Skin epidermis (tissue), 12 donors: Measurements from ENCODE around the gene ANGPTL5.
"Not testable (repeated sequence)": the region's sequence is repeated elsewhere in the genome, so short reads cannot be mapped to it uniquely, and the experiment has no call there.

Experiments used
- H3K27ac ChIP-seq, 21 experiments: fragments of 200-600 bp; sonication (generic) in 11 of 21; one replicate each; pipeline ENCODE4 v1.5.0; 2020; ENCODE audit warnings: mild to moderate bottlenecking in 3 of 21, inconsistent platforms in 2 of 21, moderate library complexity in 2 of 21
- H3K4me3 ChIP-seq, 7 experiments: fragments of 200-600 bp; sonication (generic) in 2 of 7; one replicate each; pipeline ENCODE4 v1.5.0; 2020; ENCODE audit warnings: inconsistent platforms in 2 of 7, mild to moderate bottlenecking in 2 of 7, moderate library complexity in 1 of 7

The ANGPTL5 gene

GRCh38 chr11:101907815-101908214, 8.5 kb downstream of the ANGPTL5 start:
- H3K4me3 ChIP-seq = no peak overlapping the region

DNA sequence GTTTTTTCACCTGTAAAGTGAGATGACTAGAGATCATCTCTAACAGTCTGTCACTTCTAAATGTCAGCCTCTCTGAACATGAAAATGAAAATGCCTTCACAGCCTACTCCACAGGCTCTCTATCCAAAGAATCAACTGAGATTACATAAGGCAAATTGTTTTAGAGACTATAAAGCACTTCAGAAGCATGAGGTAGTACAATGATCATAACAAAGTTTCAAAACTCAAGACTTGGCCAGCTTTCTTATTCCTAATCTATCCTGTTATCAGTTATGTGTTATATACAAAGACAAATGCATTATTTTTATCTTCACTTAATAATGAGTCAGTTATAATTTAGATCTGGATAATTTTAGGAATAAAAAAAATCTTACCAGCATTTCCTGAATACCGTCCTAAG, 21.8 kb downstream of the ANGPTL5 start:
- no peak overlapping the region for H3K4me3 ChIP-seq
- no peak overlapping the region for H3K27ac ChIP-seq

More at GRCh38 chr11:101907815-101908214, 8.5 kb downstream of the ANGPTL5 start:
- H3K27ac ChIP-seq = no peak overlapping the region

- no peak overlapping the region for H3K27ac ChIP-seq
- no peak overlapping the region for H3K4me3 ChIP-seq
These were observed 26.6 kb downstream of the ANGPTL5 start for GRCh38 chr11:101889767-101890166.

DNA sequence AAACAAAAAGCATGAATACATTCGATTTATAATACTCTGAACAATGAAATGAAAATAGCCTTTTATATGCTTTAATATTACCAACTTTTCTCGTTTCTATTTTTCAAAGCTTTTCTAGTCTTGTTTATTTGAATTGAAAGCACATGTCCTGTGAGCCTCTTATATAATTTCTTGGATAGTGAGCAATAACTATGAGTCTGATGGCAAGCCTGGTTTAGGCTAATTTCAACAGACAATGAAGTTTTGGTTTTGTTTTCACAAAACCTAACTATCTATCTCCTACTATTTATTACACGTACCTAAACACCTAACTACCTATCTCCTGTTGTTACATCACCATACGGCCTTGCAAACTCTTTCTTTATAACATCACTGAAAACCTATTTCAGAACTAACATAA, 30.7 kb downstream of the ANGPTL5 start:
- H3K4me3 ChIP-seq = no peak overlapping the region
- peak overlapping the region in 5 of 21 experiments; percentile 13 to 72 (median 55) for H3K27ac ChIP-seq

- Histone ChIP-seq H3K4me3 (no peak overlapping the region), H3K27ac (no peak overlapping the region)
These were observed 34.7 kb downstream of the ANGPTL5 start for GRCh38 chr11:101881586-101881985.

DNA sequence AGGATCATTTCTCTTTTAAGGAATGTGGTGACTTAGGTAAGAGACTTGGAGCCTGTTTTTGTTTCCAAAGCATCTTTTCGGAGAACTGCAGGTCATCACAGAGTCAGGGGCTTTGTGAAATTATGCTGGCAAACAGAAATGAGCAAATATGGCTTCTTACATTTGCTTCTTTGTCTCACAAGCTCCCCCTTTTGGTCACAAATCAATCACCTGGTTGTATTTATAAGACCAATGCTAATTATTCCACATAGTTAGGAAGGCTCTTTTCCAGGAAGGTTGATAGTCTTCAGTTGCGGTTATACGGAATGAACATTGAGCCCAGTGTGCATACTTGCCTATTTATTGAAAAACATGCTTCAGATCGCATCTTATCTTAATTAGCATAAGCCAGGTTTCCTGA, 36.1 kb downstream of the ANGPTL5 start:
- H3K4me3 ChIP-seq = no peak overlapping the region

DNA sequence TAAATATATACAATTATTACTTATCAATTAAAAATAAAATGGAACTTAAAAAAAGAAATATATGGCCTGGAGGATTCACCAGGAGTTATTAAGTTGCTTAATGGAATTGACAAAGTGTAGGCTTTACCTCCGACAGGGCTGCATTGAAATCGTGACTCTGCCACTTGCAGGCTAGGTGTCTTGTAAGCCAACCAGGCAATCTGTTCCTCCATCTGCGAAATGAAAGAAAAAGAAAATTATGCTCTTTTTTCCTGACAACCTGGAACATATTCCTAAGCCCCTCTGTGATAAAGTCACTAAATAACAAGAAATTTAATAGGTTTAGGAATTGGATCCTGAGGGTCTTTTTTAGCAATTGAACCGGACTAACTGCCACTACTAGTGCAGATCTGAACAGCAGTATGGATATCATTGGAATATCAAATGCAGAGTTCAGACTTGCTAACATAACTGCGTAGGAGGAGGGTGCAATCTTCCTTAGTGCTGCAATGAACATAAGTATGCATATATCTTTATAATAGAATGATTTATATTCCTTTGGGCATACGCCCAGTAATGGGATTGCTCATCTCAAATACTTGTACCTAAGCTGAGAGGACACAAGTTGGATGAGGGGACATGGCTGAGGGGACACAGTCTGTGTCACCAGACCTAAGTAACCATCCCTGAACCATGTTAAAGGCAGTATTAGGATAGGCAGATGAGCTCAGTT, 44.0 kb downstream of the ANGPTL5 start:
- Histone ChIP-seq H3K4me3 (peak overlapping the region in 1 of 7 experiments; percentile 6), H3K27ac (no peak overlapping the region)

More for the DNA sequence above, 36.1 kb downstream of the ANGPTL5 start:
- H3K27ac ChIP-seq = no peak overlapping the region

- H3K27ac ChIP-seq = no peak overlapping the region
- no peak overlapping the region for H3K4me3 ChIP-seq
These were observed 45.8 kb downstream of the ANGPTL5 start for GRCh38 chr11:101870510-101870909.

GRCh38 chr11:101867951-101868350, 48.4 kb downstream of the ANGPTL5 start:
- no peak overlapping the region for H3K27ac ChIP-seq
- no peak overlapping the region for H3K4me3 ChIP-seq

- H3K4me3 ChIP-seq = no peak overlapping the region
- H3K27ac ChIP-seq = no peak overlapping the region
These were observed 49.5 kb downstream of the ANGPTL5 start for GRCh38 chr11:101866619-101867491.

GRCh38 chr11:101864098-101864497, 52.2 kb downstream of the ANGPTL5 start:
- no peak overlapping the region for H3K27ac ChIP-seq

GRCh38 chr11:101863361-101863760, 53.0 kb downstream of the ANGPTL5 start:
- no peak overlapping the region for H3K4me3 ChIP-seq
- peak overlapping the region in 2 of 21 experiments; percentile 9 to 59 for H3K27ac ChIP-seq

More at GRCh38 chr11:101864098-101864497, 52.2 kb downstream of the ANGPTL5 start:
- no peak overlapping the region for H3K4me3 ChIP-seq

DNA sequence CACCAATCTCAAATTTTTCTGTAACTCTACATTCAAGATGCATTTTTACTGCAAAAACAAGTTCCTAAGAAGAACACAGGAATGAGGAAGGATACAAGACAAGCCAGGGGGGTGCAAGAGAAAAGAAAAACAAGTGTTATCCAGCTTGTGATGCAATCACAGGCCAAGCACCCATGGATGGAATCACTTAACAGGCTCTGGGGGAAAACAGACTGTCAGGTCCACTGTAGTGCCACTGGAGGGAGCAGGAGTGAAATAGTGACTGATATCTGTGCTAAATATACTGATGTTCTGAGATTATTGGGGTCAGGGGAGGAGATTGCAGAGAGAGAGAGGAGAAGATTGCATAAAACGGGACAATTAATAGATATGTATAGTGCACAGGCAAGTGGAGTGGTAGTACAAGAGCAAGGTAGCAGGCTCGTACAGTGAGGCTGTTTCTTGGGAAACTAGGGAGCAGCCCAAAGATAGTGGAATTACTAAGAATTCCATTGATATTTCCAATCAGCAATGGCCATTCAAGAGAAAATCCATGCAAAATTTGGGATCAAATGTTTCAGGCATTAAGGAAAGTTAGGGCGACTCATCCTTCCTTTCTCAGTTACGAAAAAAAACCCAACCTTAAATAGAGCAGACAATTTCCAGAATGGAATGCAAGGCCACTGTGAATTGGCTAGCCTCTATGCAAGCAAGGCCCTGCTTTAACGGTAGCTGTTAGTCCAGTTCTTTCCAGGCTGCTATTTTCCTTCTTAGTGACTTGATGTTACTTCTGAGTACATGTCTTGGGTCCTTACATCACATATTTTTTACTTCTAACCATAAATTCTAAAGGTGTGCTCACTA, 53.7 kb downstream of the ANGPTL5 start:
- Histone ChIP-seq H3K4me3 (no peak overlapping the region), H3K27ac (peak overlapping the region in 2 of 21 experiments; percentile 9 to 59)

DNA sequence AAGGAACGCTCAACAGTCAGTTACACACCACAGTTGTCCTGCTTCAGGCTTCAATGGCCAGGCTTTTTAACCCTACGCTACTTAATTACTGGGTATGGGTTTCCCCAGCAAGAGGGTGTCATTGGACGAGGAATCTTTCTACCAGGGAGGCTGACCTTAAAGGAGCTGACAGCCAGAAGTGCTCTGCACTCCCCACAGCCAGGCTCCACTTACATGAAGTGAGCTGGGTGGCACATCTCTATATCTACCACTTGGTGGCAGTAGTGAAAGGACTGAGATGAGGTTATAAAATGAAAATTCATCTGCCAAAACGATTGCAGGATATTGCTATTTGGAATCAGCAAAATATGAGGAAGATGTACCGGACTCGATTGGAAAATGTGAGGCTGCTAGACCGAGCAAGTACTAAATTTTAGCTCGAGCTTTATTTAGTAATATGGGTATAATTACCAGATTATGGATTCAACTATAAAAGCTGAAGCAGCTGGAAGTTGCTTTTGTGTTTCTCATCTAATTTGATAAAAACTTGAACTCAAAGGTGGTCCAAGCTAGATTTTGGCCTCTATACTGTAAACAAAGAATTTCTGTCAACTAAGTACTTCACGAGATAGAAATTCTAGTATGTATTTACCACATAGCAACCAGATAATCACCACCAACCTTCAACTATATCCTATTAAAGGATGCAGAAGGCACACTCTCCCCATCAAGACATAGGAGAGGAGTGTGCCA, 55.5 kb downstream of the ANGPTL5 start:
- Histone ChIP-seq H3K27ac (no peak overlapping the region), H3K4me3 (no peak overlapping the region)

DNA sequence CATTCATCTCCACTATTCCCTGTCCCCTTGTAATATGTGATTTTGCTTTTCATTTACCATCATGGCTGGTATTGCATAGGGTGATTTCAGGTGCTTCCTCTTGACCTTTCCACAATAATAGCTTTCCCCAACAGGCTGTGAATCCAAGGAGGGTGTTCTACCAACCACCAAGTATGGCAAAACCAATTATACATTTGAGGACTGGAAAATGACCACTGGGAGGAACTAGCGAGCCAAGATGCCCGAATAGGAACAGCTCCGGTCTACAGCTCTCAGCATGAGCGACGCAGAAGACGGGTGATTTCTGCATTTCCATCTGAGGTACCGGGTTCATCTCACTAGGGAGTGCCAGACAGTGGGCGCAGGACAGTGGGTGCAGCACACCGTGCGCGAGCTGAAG, 64.1 kb downstream of the ANGPTL5 start:
- H3K4me3 ChIP-seq, H3K27ac ChIP-seq: not testable (repeated sequence)

GRCh38 chr11:101848262-101848661, 68.1 kb downstream of the ANGPTL5 start:
- H3K27ac ChIP-seq = no peak overlapping the region
- no peak overlapping the region for H3K4me3 ChIP-seq

- Histone ChIP-seq H3K27ac (no peak overlapping the region), H3K4me3 (no peak overlapping the region)
These were observed 71.7 kb downstream of the ANGPTL5 start for GRCh38 chr11:101844608-101845007.

GRCh38 chr11:101840704-101841103, 75.6 kb downstream of the ANGPTL5 start:
- no peak overlapping the region for H3K4me3 ChIP-seq

More at GRCh38 chr11:101840704-101841103, 75.6 kb downstream of the ANGPTL5 start:
- no peak overlapping the region for H3K27ac ChIP-seq
